H1 (cell line): ENCODE measurements around the gene PLCB4. TPM values are rescaled to one million over a fixed set of nuclear protein-coding genes. Genes with fewer than 3 reads are reported as not detected.

Source experiments
- ASH2L ChIP-seq: fragments of 200-600, 300-600 bp; sonication (generic); IDR thresholded peaks from one replicate; pipeline ENCODE4 v1.7.1; 2017; ENCODE audit warnings: low read length
- MAX ChIP-seq: IDR thresholded peaks from 2 replicates; pipeline ENCODE4 v1.6.1; 2012; ENCODE audit warnings: inconsistent platforms
- RNF2 ChIP-seq: fragments of 200-900, 300-1000 bp; sonication (generic); IDR thresholded peaks from 2 replicates; pipeline ENCODE4 v1.7.1; 2016; ENCODE audit warnings: borderline replicate concordance, low read depth, mild to moderate bottlenecking, antibody characterized with exemption, low read length; ENCODE audit not compliant: poor library complexity, severe bottlenecking; ENCODE audit errors: missing control alignments
- TAF7 ChIP-seq: optimal IDR thresholded peaks from 2 replicates; pipeline ENCODE3; 2011; ENCODE audit warnings: low read depth, mild to moderate bottlenecking, inconsistent platforms, low read length, moderate library complexity, borderline replicate concordance
- polyA plus RNA-seq, 7 experiments: library from polyadenylated mRNA; depleted of rRNA in 3 of 7; stranded (reverse) in 5 of 7; unstranded in 2 of 7; fragments of >200 nt in 5 of 7; fragments of 200-250 nt in 2 of 7; gene quantifications; 1 replicate in 5 of 7; 2 replicates in 1 of 7; 4 replicates in 1 of 7; pipeline versions ENCODE4 v1.2.1 to v1.2.3, GENCODE V29; 2011 to 2013; ENCODE audit warnings: missing spikeins in 2 of 7, mixed read lengths in 2 of 7
- total RNA-seq: library from RNA; stranded (reverse); fragmentation: NEBNext Ultra II Directional; extraction: Animal tissue kit (Norgen Biotek cat#: 25700); gene quantifications from 2 replicates; pipeline ENCODE4 v1.2.1, GENCODE V29; 2021

The PLCB4 gene
- total and polyA plus RNA-seq, 2 of the 8 experiments (the other 6 are each of a cell fraction or from before 2014, with no cell fraction given) = 3.2 to 14.1 TPM

- TF ChIP-seq ASH2L (peak; percentile 38), TAF7 (no peak), MAX (0 out of 2 replicates have a peak, but pooled peaks have one; percentile 9), RNF2 (peak; percentile 81)
- TF ChIP-seq, all 59 proteins: peak for 10
Measured at GRCh38 chr20:9516234-9516871, 447.5 kb downstream of the PLCB4 start (continued).
